Lung (tissue), 12 donors: ENCODE data around the gene DPH7. TPM values are rescaled to one million over a fixed set of nuclear protein-coding genes. Genes with fewer than 3 reads are reported as not detected.

Source experiments
- ATAC-seq: fragments of 200-7000 bp; cut with Tn5 transposase; one replicate; pipeline ENCODE4 v1.9.1; 2020; ENCODE audit warnings: moderate number of reproducible peaks; ENCODE audit not compliant: insufficient read depth, low FRiP score
- DNase-seq, 3 donors: peaks; one replicate each; pipeline ENCODE4 v3.0.0-alpha.2; 2013 to 2017
- H3K27ac ChIP-seq, 2 donors: one replicate each; pipeline ENCODE4 v1.5.1; 2013; ENCODE audit warnings: mild to moderate bottlenecking in 2 of 2, moderate library complexity in 2 of 2, control low read depth in 1 of 2, inconsistent platforms in 1 of 2, low read depth in 1 of 2, low read length in 1 of 2
- H3K27me3 ChIP-seq, 3 donors: one replicate each; pipeline ENCODE4 v1.5.1; 2013; ENCODE audit warnings: low read length in 2 of 3; ENCODE audit not compliant: control insufficient read depth in 3 of 3, insufficient read depth in 3 of 3
- H3K36me3 ChIP-seq, 4 donors: one replicate each; pipeline ENCODE4 v1.5.1; 2013; ENCODE audit warnings: low read length in 4 of 4, mild to moderate bottlenecking in 1 of 4, moderate library complexity in 1 of 4; ENCODE audit not compliant: control insufficient read depth in 4 of 4, insufficient read depth in 4 of 4
- H3K4me1 ChIP-seq, 5 donors: one replicate each; pipeline ENCODE4 v1.5.1; 2013; ENCODE audit warnings: low read length in 5 of 5, mild to moderate bottlenecking in 2 of 5, moderate library complexity in 1 of 5; ENCODE audit not compliant: control insufficient read depth in 5 of 5, insufficient read depth in 5 of 5
- H3K4me3 ChIP-seq: one replicate; pipeline ENCODE4 v1.5.1; 2013; ENCODE audit warnings: mild to moderate bottlenecking, control low read depth, moderate library complexity
- H3K9ac ChIP-seq, 2 donors: one replicate each; pipeline ENCODE4 v1.5.1; 2013; ENCODE audit warnings: low read length in 2 of 2, control low read depth in 1 of 2; ENCODE audit not compliant: insufficient read depth in 1 of 2
- H3K9me3 ChIP-seq, 4 donors: one replicate each; pipeline ENCODE4 v1.5.1; 2013; ENCODE audit warnings: low read length in 3 of 4, mild to moderate bottlenecking in 1 of 4, moderate library complexity in 1 of 4; ENCODE audit not compliant: control insufficient read depth in 4 of 4, insufficient read depth in 3 of 4
- CTCF ChIP-seq: IDR thresholded peaks from 2 replicates; pipeline ENCODE4 v1.5.1; 2012; ENCODE audit warnings: mild to moderate bottlenecking; ENCODE audit errors: control extremely low read depth, extremely low read depth
- WGBS, 2 donors: extraction: QIAGEN DNeasy Blood & Tissue Kit; methylation state at CpG; one replicate each; pipeline ENCODE4 v1.1.7; 2013; 5-methylcytosine and 5-hydroxymethylcytosine counted together
- polyA plus RNA-seq, 2 donors: library from polyadenylated mRNA; stranded (reverse); fragments of 200-250 nt; gene quantifications; one replicate each; pipeline ENCODE4 v1.2.1, GENCODE V29; 2013
- total RNA-seq, 2 donors: library from RNA; depleted of rRNA in 1 of 2; stranded (reverse); fragments of >200 nt in 1 of 2; gene quantifications; one replicate each; pipeline ENCODE4 v1.2.1, GENCODE V29; 2014 to 2021
- donor health status: control.
- donor health status: control.
- donor health status: Bipolar disorder and iron deficiency.
- donor health status: healthy.
- donor health status: DM: yes; HTN: yes; CAD: no.

DPH7 gene
- total and polyA plus RNA-seq, 4 donors: 23.6 to 36.5 (median 30.3) TPM

GRCh38 chr9:137605121-137606004 lies 26.6 kb upstream of the DPH7 start, which contains the start of gene ARRDC1:
TSS of gene ARRDC1 (plus strand) at chr9:137605686. CDS start at chr9:137605718, 32 bp downstream.
- H3K4me1 ChIP-seq: peaks cover 4 to 21% (median 11%) of the 10 kb centered on the region in 5 donors

GRCh38 chr9:137604345-137605086 lies 25.8 kb upstream of the DPH7 start:
- Histone ChIP-seq H3K4me3 (no peak overlapping the region), H3K27me3 (peaks cover 0 to 4% (median 0%) of the 10 kb centered on the region in 3 donors), H3K4me1 (peaks cover 4 to 21% (median 11%) of the 10 kb centered on the region in 5 donors), H3K27ac (no peak overlapping the region), H3K9ac (no peak overlapping the region), H3K9me3 (no peaks in the 10 kb centered on the region), H3K36me3 (no peaks in the 10 kb centered on the region)
- WGBS, 2 donors: 14 to 24% methylated on average over 32 to 49 of the region's 49 CpGs
- no peak for TF ChIP-seq CTCF
- peak; percentile 50 to 67 (median 50) for DNase-seq
- no peak for ATAC-seq

More at GRCh38 chr9:137605121-137606004, 26.6 kb upstream of the DPH7 start, which contains the start of gene ARRDC1:
- peaks cover 0 to 4% (median 0%) of the 10 kb centered on the region in 3 donors for H3K27me3 ChIP-seq
- DNase-seq (peak; percentile 91 to 98 (median 94)), ATAC-seq (peak; percentile 86)
- H3K4me3 ChIP-seq: peak within 1 kb of the TSS; percentile 87
- WGBS, 2 donors: 1% methylated on average over 51 to 111 of the region's 111 CpGs
- TF ChIP-seq CTCF: no peak
- no peaks in the 10 kb centered on the region for H3K36me3 ChIP-seq
- peak within 1 kb of the TSS; percentile 86 to 95 for H3K27ac ChIP-seq
- no peak within 1 kb of the TSS for H3K9ac ChIP-seq
- H3K9me3 ChIP-seq: no peaks in the 10 kb centered on the region

GRCh38 chr9:137603879-137604278 lies 25.2 kb upstream of the DPH7 start:
- 84 to 90% methylated on average over 13 of the region's 13 CpGs for WGBS, 2 donors
- DNase-seq (no peak), ATAC-seq (no peak)
- Histone ChIP-seq H3K4me1 (peaks cover 4 to 21% (median 11%) of the 10 kb centered on the region in 5 donors), H3K9me3 (no peaks in the 10 kb centered on the region), H3K9ac (no peak overlapping the region), H3K27ac (no peak overlapping the region), H3K4me3 (no peak overlapping the region), H3K27me3 (peaks cover 0 to 4% (median 0%) of the 10 kb centered on the region in 3 donors), H3K36me3 (no peaks in the 10 kb centered on the region)
- TF ChIP-seq CTCF: no peak
